ENCODE data around the gene USH1C.

USH1C gene

GRCh38 chr11:17475666-17476316, 68.4 kb downstream of the USH1C start (continued):
- TF ChIP-seq, protein P1, sequence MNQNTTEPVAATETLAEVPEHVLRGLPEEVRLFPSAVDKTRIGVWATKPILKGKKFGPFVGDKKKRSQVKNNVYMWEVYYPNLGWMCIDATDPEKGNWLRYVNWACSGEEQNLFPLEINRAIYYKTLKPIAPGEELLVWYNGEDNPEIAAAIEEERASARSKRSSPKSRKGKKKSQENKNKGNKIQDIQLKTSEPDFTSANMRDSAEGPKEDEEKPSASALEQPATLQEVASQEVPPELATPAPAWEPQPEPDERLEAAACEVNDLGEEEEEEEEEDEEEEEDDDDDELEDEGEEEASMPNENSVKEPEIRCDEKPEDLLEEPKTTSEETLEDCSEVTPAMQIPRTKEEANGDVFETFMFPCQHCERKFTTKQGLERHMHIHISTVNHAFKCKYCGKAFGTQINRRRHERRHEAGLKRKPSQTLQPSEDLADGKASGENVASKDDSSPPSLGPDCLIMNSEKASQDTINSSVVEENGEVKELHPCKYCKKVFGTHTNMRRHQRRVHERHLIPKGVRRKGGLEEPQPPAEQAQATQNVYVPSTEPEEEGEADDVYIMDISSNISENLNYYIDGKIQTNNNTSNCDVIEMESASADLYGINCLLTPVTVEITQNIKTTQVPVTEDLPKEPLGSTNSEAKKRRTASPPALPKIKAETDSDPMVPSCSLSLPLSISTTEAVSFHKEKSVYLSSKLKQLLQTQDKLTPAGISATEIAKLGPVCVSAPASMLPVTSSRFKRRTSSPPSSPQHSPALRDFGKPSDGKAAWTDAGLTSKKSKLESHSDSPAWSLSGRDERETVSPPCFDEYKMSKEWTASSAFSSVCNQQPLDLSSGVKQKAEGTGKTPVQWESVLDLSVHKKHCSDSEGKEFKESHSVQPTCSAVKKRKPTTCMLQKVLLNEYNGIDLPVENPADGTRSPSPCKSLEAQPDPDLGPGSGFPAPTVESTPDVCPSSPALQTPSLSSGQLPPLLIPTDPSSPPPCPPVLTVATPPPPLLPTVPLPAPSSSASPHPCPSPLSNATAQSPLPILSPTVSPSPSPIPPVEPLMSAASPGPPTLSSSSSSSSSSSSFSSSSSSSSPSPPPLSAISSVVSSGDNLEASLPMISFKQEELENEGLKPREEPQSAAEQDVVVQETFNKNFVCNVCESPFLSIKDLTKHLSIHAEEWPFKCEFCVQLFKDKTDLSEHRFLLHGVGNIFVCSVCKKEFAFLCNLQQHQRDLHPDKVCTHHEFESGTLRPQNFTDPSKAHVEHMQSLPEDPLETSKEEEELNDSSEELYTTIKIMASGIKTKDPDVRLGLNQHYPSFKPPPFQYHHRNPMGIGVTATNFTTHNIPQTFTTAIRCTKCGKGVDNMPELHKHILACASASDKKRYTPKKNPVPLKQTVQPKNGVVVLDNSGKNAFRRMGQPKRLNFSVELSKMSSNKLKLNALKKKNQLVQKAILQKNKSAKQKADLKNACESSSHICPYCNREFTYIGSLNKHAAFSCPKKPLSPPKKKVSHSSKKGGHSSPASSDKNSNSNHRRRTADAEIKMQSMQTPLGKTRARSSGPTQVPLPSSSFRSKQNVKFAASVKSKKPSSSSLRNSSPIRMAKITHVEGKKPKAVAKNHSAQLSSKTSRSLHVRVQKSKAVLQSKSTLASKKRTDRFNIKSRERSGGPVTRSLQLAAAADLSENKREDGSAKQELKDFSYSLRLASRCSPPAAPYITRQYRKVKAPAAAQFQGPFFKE (tag by site-specific recombination; IDR thresholded peaks at IDR 0.05; ENCODE audit: borderline replicate concordance) = no peak
- TF ChIP-seq ZNF366 (tag by site-specific recombination; conservative IDR thresholded peaks at IDR 0.05) (no peak), ZNF211 (tag by site-specific recombination; IDR thresholded peaks at IDR 0.05; ENCODE audit: low read depth) (no peak), ZNF37A (tag by site-specific recombination; IDR thresholded peaks at IDR 0.05) (no peak), ZSCAN23 (tag by site-specific recombination; IDR thresholded peaks at IDR 0.05) (no peak), ZNF639 (tag by site-specific recombination; IDR thresholded peaks at IDR 0.05) (no peak), ZNF48 (tag by site-specific recombination; IDR thresholded peaks at IDR 0.05) (no peak), ZNF549 (tag by site-specific recombination; IDR thresholded peaks at IDR 0.05) (no peak)

GRCh38 chr11:17473071-17473744, 71.0 kb downstream of the USH1C start:
- Histone ChIP-seq H3K36me3 (ENCODE audit: control insufficient read depth in 2 of 2, insufficient read depth in 1 of 2, low read length in 2 of 2) (no peaks in the 10 kb centered on the region), H3K4me1 (ENCODE audit: control insufficient read depth, insufficient read depth, low read length) (no peaks in the 10 kb centered on the region; the same call in 1 of the 2 replicates), H3K4me3 (ENCODE audit: low read depth, low read length) (no peak overlapping the region), H3K9me3 (ENCODE audit: control insufficient read depth, insufficient read depth, low read depth, low read length) (no peaks in the 10 kb centered on the region), H3K27ac (ENCODE audit: extremely low read depth, low read depth, low read length) (no peak overlapping the region)
- TF ChIP-seq ZNF521 (tag by site-specific recombination; IDR thresholded peaks at IDR 0.05) (no peak), ZNF623 (tag by site-specific recombination; IDR thresholded peaks at IDR 0.05) (no peak), ZBTB17 (tag by site-specific recombination; IDR thresholded peaks at IDR 0.05) (0 out of 2 replicates have a peak, but pooled peaks have one; percentile 30), CTCF (tag by site-specific recombination; IDR thresholded peaks at IDR 0.05) (peak; percentile 83), GFI1B (tag by site-specific recombination; IDR thresholded peaks at IDR 0.05) (no peak)
- TF ChIP-seq, protein P2, sequence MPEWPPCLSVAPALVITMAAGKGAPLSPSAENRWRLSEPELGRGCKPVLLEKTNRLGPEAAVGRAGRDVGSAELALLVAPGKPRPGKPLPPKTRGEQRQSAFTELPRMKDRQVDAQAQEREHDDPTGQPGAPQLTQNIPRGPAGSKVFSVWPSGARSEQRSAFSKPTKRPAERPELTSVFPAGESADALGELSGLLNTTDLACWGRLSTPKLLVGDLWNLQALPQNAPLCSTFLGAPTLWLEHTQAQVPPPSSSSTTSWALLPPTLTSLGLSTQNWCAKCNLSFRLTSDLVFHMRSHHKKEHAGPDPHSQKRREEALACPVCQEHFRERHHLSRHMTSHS (tag by site-specific recombination; IDR thresholded peaks at IDR 0.05) = no peak
- ChIA-PET POLR2A (no interaction called here), CTCF (interaction anchor here (0.6 to 2.3 kb wide), 16 partner anchors 8 to 89 kb away, joined by 3 to 9 read pairs (median 5); no protein-coding TSS in a partner anchor)
